Breast epithelium (tissue), 4 donors: Measurements from ENCODE around the gene HSF5. TPM values are rescaled to one million over a fixed set of nuclear protein-coding genes. Genes with fewer than 3 reads are reported as not detected.
"Not testable (repeated sequence)": the region's sequence is repeated elsewhere in the genome, so short reads cannot be mapped to it uniquely, and the experiment has no call there.

Source experiments
- DNase-seq, 2 donors: peaks; one replicate each; pipeline ENCODE4 v3.0.0-alpha.2; 2019; ENCODE audit warnings: low spot score in 2 of 2
- H3K27ac ChIP-seq, 2 donors: fragments of 200-600 bp; sonication (generic) in 1 of 2; one replicate each; pipeline ENCODE4 v1.5.1; 2016 to 2019; ENCODE audit warnings: mild to moderate bottlenecking in 1 of 2
- H3K27me3 ChIP-seq, 2 donors: fragments of 200-600 bp; sonication (generic) in 1 of 2; one replicate each; pipeline versions ENCODE4 v1.5.1 to v1.6.0; 2017 to 2019; ENCODE audit warnings: control low read depth in 1 of 2, mild to moderate bottlenecking in 1 of 2
- H3K36me3 ChIP-seq: fragments of 200-600 bp; one replicate; pipeline ENCODE4 v1.5.1; 2019
- H3K4me1 ChIP-seq, 2 donors: fragments of 200-600 bp; sonication (generic); one replicate each; pipeline ENCODE4 v1.5.1; 2016 to 2019; ENCODE audit warnings: control low read depth in 1 of 2
- H3K4me3 ChIP-seq, 3 donors: fragments of 200-600 bp; sonication (generic); 1 replicate in 2 of 3; 2 replicates in 1 of 3; pipeline ENCODE4 v1.5.1; 2016 to 2019; ENCODE audit warnings: mild to moderate bottlenecking in 3 of 3, moderate library complexity in 2 of 3
- H3K9me3 ChIP-seq, 2 donors: fragments of 200-600 bp; sonication (generic) in 1 of 2; one replicate each; pipeline ENCODE4 v1.5.1; 2016 to 2019; ENCODE audit warnings: control low read depth in 1 of 2
- CTCF ChIP-seq, 3 donors: fragments of 450-650 bp; IDR thresholded peaks; one replicate each; pipeline ENCODE4 v1.5.1; 2016 to 2017; ENCODE audit warnings: antibody characterized with exemption in 3 of 3, mild to moderate bottlenecking in 3 of 3, moderate library complexity in 3 of 3
- POLR2A ChIP-seq: fragments of 450-650 bp; IDR thresholded peaks from one replicate; pipeline ENCODE4 v1.6.1; 2016; ENCODE audit warnings: antibody characterized with exemption, mild to moderate bottlenecking, moderate library complexity
- POLR2AphosphoS5 ChIP-seq, 3 donors: sonication (generic); formaldehyde crosslinking; IDR thresholded peaks; one replicate each; pipeline ENCODE4 v1.6.1; 2017; ENCODE audit warnings: antibody characterized with exemption in 3 of 3
- intact Hi-C: fragments of 100-400 bp; cut with DNase I; formaldehyde crosslinking; loops from one replicate; pipeline ENCODE4 v1.15.1; 2023; ENCODE audit warnings: low total_unique reads
- total RNA-seq, 3 donors: library from RNA; depleted of rRNA; stranded (reverse); fragments of >200 nt; gene quantifications; one replicate each; pipeline ENCODE4 v1.1.0, GENCODE V29; 2016

HSF5 gene
- total RNA-seq, 3 donors from 2014 or later = under 0.01 to 0.33 (median 0.32) TPM

GRCh38 chr17:58506354-58507080, 18.3 kb upstream of the HSF5 start:
- Histone ChIP-seq H3K27ac (no peak overlapping the region), H3K4me3 (no peak overlapping the region), H3K9me3 (no peaks in the 10 kb centered on the region), H3K4me1 (no peaks in the 10 kb centered on the region), H3K27me3 (no peaks in the 10 kb centered on the region), H3K36me3 (peaks cover 16% of the 10 kb centered on the region)
- TF ChIP-seq POLR2A (no peak), CTCF (IDR thresholded peaks at IDR 0.05) (no peak), POLR2AphosphoS5 (IDR thresholded peaks at IDR 0.05) (no peak)
- DNase-seq = no peak
- intact Hi-C loops = loop anchor here (5.0 kb wide), 1 partner anchor 446 kb away; no protein-coding TSS in a partner anchor

DNA sequence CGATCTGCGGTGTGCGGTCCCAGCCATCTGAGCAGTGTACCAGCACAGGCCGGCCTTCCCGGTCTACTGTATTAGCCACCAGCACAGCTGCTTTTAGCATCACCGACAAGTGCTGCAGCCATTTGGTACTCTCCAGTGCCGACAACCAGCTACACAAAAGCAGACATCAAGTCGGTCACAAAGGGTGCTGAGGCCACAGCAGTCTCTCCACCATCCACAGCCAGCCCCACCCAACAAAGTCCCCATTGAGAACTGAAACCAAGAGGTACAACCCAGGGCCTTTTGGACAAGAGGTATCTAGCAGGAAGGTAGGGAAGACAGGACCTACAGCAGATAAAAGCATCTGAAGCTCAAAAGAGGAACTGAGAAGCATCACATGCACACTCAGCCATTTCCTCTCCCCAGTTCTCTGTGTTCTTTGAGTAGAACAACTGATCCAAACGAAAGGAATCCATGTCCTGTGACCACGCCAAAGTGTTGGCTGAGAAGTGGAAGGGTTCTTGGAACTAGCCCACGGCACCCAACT, 16.7 kb upstream of the HSF5 start:
- no peak for DNase-seq
- H3K36me3 ChIP-seq = peaks cover 16% of the 10 kb centered on the region

GRCh38 chr17:58503866-58504265, 15.7 kb upstream of the HSF5 start:
- peaks cover 16% of the 10 kb centered on the region for H3K36me3 ChIP-seq
- H3K4me1 ChIP-seq = no peaks in the 10 kb centered on the region
- H3K27me3 ChIP-seq = no peaks in the 10 kb centered on the region
- intact Hi-C loops = no loop called here
- no peak for DNase-seq
- no peak for TF ChIP-seq POLR2A
- no peak for TF ChIP-seq CTCF (IDR thresholded peaks at IDR 0.05)
- no peak for TF ChIP-seq POLR2AphosphoS5 (IDR thresholded peaks at IDR 0.05)
- H3K27ac ChIP-seq = no peak overlapping the region
- H3K9me3 ChIP-seq = no peaks in the 10 kb centered on the region
- H3K4me3 ChIP-seq = no peak overlapping the region

More for the DNA sequence above, 16.7 kb upstream of the HSF5 start:
- intact Hi-C loops = loop anchor here (5.0 kb wide), 1 partner anchor 447 kb away; no protein-coding TSS in a partner anchor
- H3K9me3 ChIP-seq = no peaks in the 10 kb centered on the region
- no peaks in the 10 kb centered on the region for H3K4me1 ChIP-seq
- H3K4me3 ChIP-seq = no peak overlapping the region
- H3K27me3 ChIP-seq = no peaks in the 10 kb centered on the region
- no peak overlapping the region for H3K27ac ChIP-seq
- TF ChIP-seq POLR2A (no peak), CTCF (IDR thresholded peaks at IDR 0.05) (no peak), POLR2AphosphoS5 (IDR thresholded peaks at IDR 0.05) (no peak)

DNA sequence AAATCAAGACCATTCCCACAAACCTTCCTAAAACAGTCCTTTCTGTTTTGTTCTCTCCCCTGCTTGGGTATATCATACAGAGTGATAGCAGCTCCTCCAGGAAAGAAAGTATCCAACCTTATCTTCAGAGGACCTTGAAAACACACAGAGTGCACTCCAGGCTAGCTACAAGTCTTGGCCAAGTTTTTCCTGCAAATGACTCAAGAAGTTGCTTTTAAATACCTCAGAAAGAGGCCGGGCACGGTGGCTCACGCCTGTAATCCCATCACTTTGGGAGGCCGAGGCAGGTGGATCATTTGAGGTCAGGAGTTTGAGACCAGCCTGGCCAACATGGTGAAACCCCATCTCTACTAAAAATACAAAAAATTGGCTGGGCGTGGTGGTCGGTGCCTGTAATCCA, 14.9 kb upstream of the HSF5 start:
- H3K27me3 ChIP-seq, H3K27ac ChIP-seq, intact Hi-C loops, DNase-seq, H3K9me3 ChIP-seq, H3K4me1 ChIP-seq, H3K4me3 ChIP-seq: not testable (repeated sequence)
- H3K36me3 ChIP-seq = peaks cover 16% of the 10 kb centered on the region

- no peaks in the 10 kb centered on the region for H3K27me3 ChIP-seq
- intact Hi-C loops = no loop called here
- no peak overlapping the region for H3K4me3 ChIP-seq
- H3K4me1 ChIP-seq = no peaks in the 10 kb centered on the region
- TF ChIP-seq POLR2AphosphoS5 (IDR thresholded peaks at IDR 0.05) (no peak), POLR2A (no peak), CTCF (IDR thresholded peaks at IDR 0.05) (no peak)
- H3K36me3 ChIP-seq = peaks cover 8% of the 10 kb centered on the region
- H3K9me3 ChIP-seq = no peaks in the 10 kb centered on the region
- no peak for DNase-seq
- no peak overlapping the region for H3K27ac ChIP-seq
These were observed 13.2 kb upstream of the HSF5 start for GRCh38 chr17:58501451-58501850.
